ENCODE results near the gene KRTAP10-7. TPM values are rescaled to one million over a fixed set of nuclear protein-coding genes. Genes with fewer than 3 reads are reported as not detected.
"Not testable (repeated sequence)": the region's sequence is repeated elsewhere in the genome, so short reads cannot be mapped to it uniquely, and the experiment has no call there.

Gene KRTAP10-7
- total RNA-seq, 3 donors from 2014 or later = not detected

GRCh38 chr21:44589586-44590305 lies 10.7 kb upstream of the KRTAP10-7 start:
- no peak for TF ChIP-seq POLR2AphosphoS5 (IDR thresholded peaks at IDR 0.05)
- TF ChIP-seq POLR2A (IDR thresholded peaks at IDR 0.05) = no peak
- no peak for TF ChIP-seq CTCF (IDR thresholded peaks at IDR 0.05)
- peaks cover 0 to 6% of the 10 kb centered on the region in 2 donors for H3K9me3 ChIP-seq
- H3K27ac ChIP-seq = no peak overlapping the region
- no peaks in the 10 kb centered on the region for H3K4me1 ChIP-seq
- intact Hi-C loops (cut with DNase I; ENCODE audit: low total_unique reads) = no loop called here
- peaks cover 0 to 34% of the 10 kb centered on the region in 2 donors for H3K27me3 ChIP-seq
- DNase-seq (ENCODE audit: low spot score in 2 of 2) = peak in 1 of 2 donors; percentile 43
- H3K36me3 ChIP-seq = no peaks in the 10 kb centered on the region
- H3K4me3 ChIP-seq = no peak overlapping the region

- Histone ChIP-seq H3K36me3 (no peaks in the 10 kb centered on the region), H3K9me3 (peaks cover 0 to 6% of the 10 kb centered on the region in 2 donors), H3K4me1 (no peaks in the 10 kb centered on the region), H3K4me3 (no peak overlapping the region), H3K27me3 (peaks cover 0 to 32% of the 10 kb centered on the region in 2 donors), H3K27ac (no peak overlapping the region)
- intact Hi-C loops (cut with DNase I; ENCODE audit: low total_unique reads) = no loop called here
- peak in 1 of 2 donors; percentile 47 for DNase-seq (ENCODE audit: low spot score in 2 of 2)
- no peak for TF ChIP-seq POLR2AphosphoS5 (IDR thresholded peaks at IDR 0.05)
- no peak for TF ChIP-seq CTCF (IDR thresholded peaks at IDR 0.05)
- no peak for TF ChIP-seq POLR2A (IDR thresholded peaks at IDR 0.05)
Measured at GRCh38 chr21:44590311-44590721, 10.1 kb upstream of the KRTAP10-7 start.

GRCh38 chr21:44590897-44591800 lies 9.2 kb upstream of the KRTAP10-7 start:
- H3K27ac ChIP-seq; intact Hi-C loops (cut with DNase I; ENCODE audit: low total_unique reads); H3K4me1 ChIP-seq; H3K36me3 ChIP-seq; H3K4me3 ChIP-seq; H3K9me3 ChIP-seq: not testable (repeated sequence)
- DNase-seq (ENCODE audit: low spot score in 2 of 2) = peak in 1 of 2 donors; percentile 24
- peaks cover 0 to 28% of the 10 kb centered on the region in 2 donors for H3K27me3 ChIP-seq

GRCh38 chr21:44591801-44592130 lies 8.6 kb upstream of the KRTAP10-7 start:
- H3K9me3 ChIP-seq; intact Hi-C loops (cut with DNase I; ENCODE audit: low total_unique reads); H3K36me3 ChIP-seq; H3K4me3 ChIP-seq; H3K4me1 ChIP-seq; H3K27ac ChIP-seq; DNase-seq (ENCODE audit: low spot score in 2 of 2): not testable (repeated sequence)
- H3K27me3 ChIP-seq = peaks cover 0 to 24% of the 10 kb centered on the region in 2 donors

- no peaks in the 10 kb centered on the region for H3K4me1 ChIP-seq
- H3K9me3 ChIP-seq = no peaks in the 10 kb centered on the region
- H3K27ac ChIP-seq = no peak within 1 kb of the TSS
- peak in 1 of 2 donors; percentile 49 for DNase-seq (ENCODE audit: low spot score in 2 of 2)
- H3K27me3 ChIP-seq = peaks cover 0 to 24% of the 10 kb centered on the region in 2 donors
- H3K36me3 ChIP-seq = no peaks in the 10 kb centered on the region
- intact Hi-C loops (cut with DNase I; ENCODE audit: low total_unique reads) = no loop called here
- H3K4me3 ChIP-seq = no peak within 1 kb of the TSS
- TF ChIP-seq POLR2AphosphoS5 (IDR thresholded peaks at IDR 0.05) = no peak
Measured at GRCh38 chr21:44592446-44593311, 7.7 kb upstream of the KRTAP10-7 start, which contains the start of gene KRTAP10-6. Gene KRTAP10-6, minus strand, starts transcription at chr21:44592505. Its CDS starts 21 bp downstream, at chr21:44592484.

- no peak for TF ChIP-seq CTCF (IDR thresholded peaks at IDR 0.05)
- TF ChIP-seq POLR2AphosphoS5 (IDR thresholded peaks at IDR 0.05) = no peak
- no peak for TF ChIP-seq POLR2A (IDR thresholded peaks at IDR 0.05)
- intact Hi-C loops (cut with DNase I; ENCODE audit: low total_unique reads) = no loop called here
- Histone ChIP-seq H3K27me3 (peaks cover 0 to 32% of the 10 kb centered on the region in 2 donors), H3K4me3 (no peak overlapping the region), H3K9me3 (peaks cover 0 to 5% of the 10 kb centered on the region in 2 donors), H3K36me3 (no peaks in the 10 kb centered on the region), H3K27ac (no peak overlapping the region), H3K4me1 (no peaks in the 10 kb centered on the region)
- no peak for DNase-seq (ENCODE audit: low spot score in 2 of 2)
Measured at GRCh38 chr21:44593598-44594405, 6.6 kb upstream of the KRTAP10-7 start.

All from breast epithelium (tissue), 4 donors.